Chondrocyte (in vitro differentiated cells): ENCODE measurements around the gene RPL10. TPM values are rescaled to one million over a fixed set of nuclear protein-coding genes. Genes with fewer than 3 reads are reported as not detected.

ENCODE experiments used
- DNase-seq: peaks from one replicate; pipeline ENCODE4 v3.0.0; 2021; ENCODE audit warnings: mixed read lengths, low spot score
- H3K27ac Mint-ChIP-seq: one replicate; pipeline ENCODE4 v1.8.0; 2021; ENCODE audit warnings: mild to moderate bottlenecking, moderate library complexity, mixed read lengths; ENCODE audit not compliant: unreplicated experiment
- H3K27me3 Mint-ChIP-seq: 2 replicates; pipeline ENCODE4 v1.8.0; 2021; ENCODE audit warnings: low read depth, mixed read lengths
- H3K36me3 Mint-ChIP-seq: 2 replicates; pipeline ENCODE4 v1.8.0; 2021; ENCODE audit warnings: low read depth, mixed read lengths
- H3K4me1 Mint-ChIP-seq: 2 replicates; pipeline ENCODE4 v1.8.0; 2021; ENCODE audit warnings: low read depth, mild to moderate bottlenecking, mixed read lengths
- H3K4me3 Mint-ChIP-seq: one replicate; pipeline ENCODE4 v1.8.0; 2021; ENCODE audit warnings: mild to moderate bottlenecking, moderate library complexity, mixed read lengths; ENCODE audit not compliant: unreplicated experiment
- H3K9me3 Mint-ChIP-seq: 2 replicates; pipeline ENCODE4 v1.8.0; 2021; ENCODE audit warnings: low read depth, mixed read lengths
- CTCF ChIP-seq: fragments of 200-600 bp; sonication (generic); IDR thresholded peaks from 2 replicates; pipeline ENCODE4 v1.5.0; 2021; ENCODE audit warnings: antibody characterized with exemption, mild to moderate bottlenecking, moderate library complexity
- long read RNA-seq: library from polyadenylated mRNA; stranded (forward); transcript quantifications from one replicate; pipeline ENCODE4 v2.0.0, GENCODE V29; 2021
- total RNA-seq: library from RNA; stranded (reverse); gene quantifications from 3 replicates; pipeline ENCODE4 v1.2.1, GENCODE V29; 2021

The RPL10 gene
- 1,847 to 2,160 TPM (median 2,120 TPM) in 3 replicates for total RNA-seq
- long read RNA-seq, transcript RPL10-204 (7 exons, 2,318 nt) = minor isoform, 73 of 1,356 reads
- long read RNA-seq, transcript RPL10-207 (7 exons, 657 nt) = minor isoform, 9 of 1,356 reads
- long read RNA-seq, transcript RPL10-201 (6 exons, 2,278 nt) = major isoform, 1,192 of 1,356 reads
- long read RNA-seq, partial matches to known transcripts = 56 of 1,356 reads
- long read RNA-seq, other reads (novel, unspliced or antisense) = 17 of 1,356 reads

DNA sequence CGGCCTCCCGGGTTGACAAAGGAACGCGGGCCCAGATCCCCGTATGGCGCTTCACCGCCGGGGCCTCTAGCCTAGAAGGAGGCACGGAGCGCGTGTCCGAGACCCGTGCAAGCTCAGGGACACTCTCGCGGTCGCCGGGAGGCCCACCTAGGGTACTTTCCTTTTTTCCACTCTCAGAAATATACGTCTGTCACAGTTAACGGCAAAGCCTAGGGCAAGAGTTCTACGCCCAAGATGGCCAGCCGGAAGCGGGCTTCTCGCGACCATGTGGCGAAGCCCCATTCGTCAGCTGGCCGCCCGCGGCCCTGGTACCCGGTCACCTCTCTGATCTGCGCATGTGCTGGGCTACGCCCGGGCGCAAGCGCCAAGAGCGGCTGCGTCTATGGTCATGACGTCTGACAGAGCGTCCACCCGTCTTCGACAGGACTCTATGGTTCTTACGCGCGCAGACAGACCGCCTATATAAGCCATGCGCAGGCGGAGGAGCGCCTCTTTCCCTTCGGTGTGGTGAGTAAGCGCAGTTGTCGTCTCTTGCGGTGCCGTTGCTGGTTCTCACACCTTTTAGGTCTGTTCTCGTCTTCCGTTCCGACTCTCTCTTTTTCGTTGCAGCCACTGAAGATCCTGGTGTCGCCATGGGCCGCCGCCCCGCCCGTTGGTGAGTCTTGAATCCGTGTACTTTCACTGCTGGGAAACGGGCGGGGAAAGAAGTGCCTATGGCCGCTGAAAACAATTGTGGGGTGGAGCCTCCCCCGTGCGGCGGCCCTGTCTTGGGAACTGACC is at the start of gene RPL10:
RPL10 (plus strand) TSS at position 490 of the 780 bp plus-strand sequence; CDS start at position 633, 143 bp downstream.
- DNase-seq = peak; percentile 99
- Mint-ChIP-seq H3K4me1 (peaks cover 11% of the 10 kb centered on the region), H3K36me3 (peaks cover 20% of the 10 kb centered on the region), H3K27ac (peak within 1 kb of the TSS; percentile 99), H3K9me3 (no peaks in the 10 kb centered on the region), H3K27me3 (no peaks in the 10 kb centered on the region), H3K4me3 (peak within 1 kb of the TSS; percentile 96)
- TF ChIP-seq CTCF = no peak

GRCh38 chrX:154348646-154349358 is 49.4 kb upstream of the RPL10 start:
- no peak for TF ChIP-seq CTCF
- H3K27ac Mint-ChIP-seq = peak overlapping the region; percentile 45
- no peak overlapping the region for H3K4me3 Mint-ChIP-seq
- H3K9me3 Mint-ChIP-seq = no peaks in the 10 kb centered on the region
- H3K27me3 Mint-ChIP-seq = no peaks in the 10 kb centered on the region
- no peaks in the 10 kb centered on the region for H3K4me1 Mint-ChIP-seq
- DNase-seq = peak; percentile 83
- peaks cover 8% of the 10 kb centered on the region for H3K36me3 Mint-ChIP-seq

GRCh38 chrX:154349359-154349935 is 48.7 kb upstream of the RPL10 start:
- H3K27me3 Mint-ChIP-seq = no peaks in the 10 kb centered on the region
- no peaks in the 10 kb centered on the region for H3K9me3 Mint-ChIP-seq
- H3K27ac Mint-ChIP-seq = no peak overlapping the region
- DNase-seq = peak; percentile 74
- TF ChIP-seq CTCF = no peak
- H3K4me1 Mint-ChIP-seq = no peaks in the 10 kb centered on the region
- H3K4me3 Mint-ChIP-seq = no peak overlapping the region
- H3K36me3 Mint-ChIP-seq = peaks cover 9% of the 10 kb centered on the region

GRCh38 chrX:154349979-154350378 is 48.2 kb upstream of the RPL10 start:
- Mint-ChIP-seq H3K9me3 (no peaks in the 10 kb centered on the region), H3K36me3 (peaks cover 9% of the 10 kb centered on the region), H3K4me3 (no peak overlapping the region), H3K27ac (no peak overlapping the region), H3K27me3 (no peaks in the 10 kb centered on the region), H3K4me1 (no peaks in the 10 kb centered on the region)
- TF ChIP-seq CTCF = no peak
- DNase-seq = no peak
